ENCODE data around the gene CACYBP.
"Not testable (repeated sequence)": the region's sequence is repeated elsewhere in the genome, so short reads cannot be mapped to it uniquely, and the experiment has no call there.

CACYBP gene

GRCh38 chr1:175013445-175013844, 13.7 kb downstream of the CACYBP start:
- DNase-seq, result no peak

GRCh38 chr1:175015243-175015642, 15.5 kb downstream of the CACYBP start:
- no peak for DNase-seq

GRCh38 chr1:175019524-175019923, 19.8 kb downstream of the CACYBP start:
- DNase-seq, result no peak

- peak; percentile 99 for DNase-seq
Measured at GRCh38 chr1:175023043-175023921, 23.5 kb downstream of the CACYBP start, which contains the start of gene MRPS14. MRPS14 (minus strand) TSS chr1:175023425; CDS start chr1:175023408, 17 bp downstream.

GRCh38 chr1:175023922-175024242, 24.1 kb downstream of the CACYBP start:
- DNase-seq, result not testable (repeated sequence)

- no peak for DNase-seq
Measured at GRCh38 chr1:175024773-175025172, 25.0 kb downstream of the CACYBP start.

- DNase-seq, result no peak
Measured at GRCh38 chr1:175033953-175034352, 34.2 kb downstream of the CACYBP start.

GRCh38 chr1:175034775-175035174, 35.0 kb downstream of the CACYBP start:
- DNase-seq, result no peak

- no peak for DNase-seq
Measured at GRCh38 chr1:175035865-175036264, 36.1 kb downstream of the CACYBP start.

GRCh38 chr1:175036476-175036875, 36.7 kb downstream of the CACYBP start:
- no peak for DNase-seq

- DNase-seq, result no peak
Measured at GRCh38 chr1:175037416-175037815, 37.7 kb downstream of the CACYBP start.

GRCh38 chr1:175040324-175040879, 40.7 kb downstream of the CACYBP start:
- no peak for DNase-seq

- no peak for DNase-seq
Measured at GRCh38 chr1:175042650-175043049, 42.9 kb downstream of the CACYBP start.

GRCh38 chr1:175043824-175044223, 44.1 kb downstream of the CACYBP start:
- no peak for DNase-seq

GRCh38 chr1:175044591-175044990, 44.8 kb downstream of the CACYBP start:
- DNase-seq, result not testable (repeated sequence)

GRCh38 chr1:175045097-175045496, 45.4 kb downstream of the CACYBP start:
- no peak for DNase-seq

GRCh38 chr1:175045519-175045918, 45.8 kb downstream of the CACYBP start:
- DNase-seq, result no peak

GRCh38 chr1:175050992-175051391, 51.2 kb downstream of the CACYBP start:
- no peak for DNase-seq

- DNase-seq, result no peak
Measured at GRCh38 chr1:175054736-175055135, 55.0 kb downstream of the CACYBP start.
